Liver (tissue), 3 donors: ENCODE data around the gene STXBP4.

ENCODE experiments used
- NR2F2 ChIP-seq: IDR thresholded peaks from 2 replicates; pipeline ENCODE4 v1.6.1; 2016; ENCODE audit warnings: antibody characterized with exemption
- TF ChIP-seq, protein P1 (sequence below): fragments of 150-350 bp; IDR thresholded peaks from 2 replicates; pipeline ENCODE4 v1.5.1; 2017; ENCODE audit warnings: improper control_type of control experiment, low read depth, low read length; ENCODE audit not compliant: missing input control
- TF ChIP-seq, protein P2 (sequence below): IDR thresholded peaks from 2 replicates; pipeline ENCODE4 v1.6.1; 2016; ENCODE audit warnings: antibody characterized with exemption
- donor health status: healthy.
- donor health status: healthy.

DNA sequence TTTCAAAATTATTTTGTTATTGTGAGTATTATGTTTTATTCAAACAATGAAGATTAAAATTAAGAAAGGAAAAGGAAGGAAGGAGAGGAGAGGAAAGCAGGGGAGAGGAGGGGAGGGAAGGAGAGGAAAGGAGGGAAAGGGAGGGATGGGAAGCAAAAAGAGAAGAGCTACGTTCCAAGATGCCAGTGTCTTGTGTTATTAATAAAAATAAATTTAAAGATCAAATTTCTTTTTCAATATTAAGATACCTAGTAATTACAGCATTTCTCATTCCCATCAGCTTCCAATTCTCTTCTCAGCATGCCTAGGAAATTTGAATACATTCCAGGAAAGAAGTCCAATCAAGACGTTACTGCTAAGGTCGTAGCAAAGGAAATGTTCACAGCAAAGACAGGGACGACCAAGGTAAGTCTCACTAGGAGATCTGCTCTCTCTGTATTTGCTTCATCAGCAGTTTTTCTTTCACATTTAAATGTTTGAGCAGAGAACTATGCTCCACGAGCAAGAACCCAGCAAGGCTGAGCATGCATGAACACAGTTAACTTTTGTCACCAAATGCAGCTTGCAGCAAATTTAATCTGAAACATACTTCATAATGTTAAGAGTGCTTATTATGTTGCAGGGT is 232.9 kb downstream of the STXBP4 start:
- TF ChIP-seq NR2F2, result no peak
- TF ChIP-seq, protein P1, sequence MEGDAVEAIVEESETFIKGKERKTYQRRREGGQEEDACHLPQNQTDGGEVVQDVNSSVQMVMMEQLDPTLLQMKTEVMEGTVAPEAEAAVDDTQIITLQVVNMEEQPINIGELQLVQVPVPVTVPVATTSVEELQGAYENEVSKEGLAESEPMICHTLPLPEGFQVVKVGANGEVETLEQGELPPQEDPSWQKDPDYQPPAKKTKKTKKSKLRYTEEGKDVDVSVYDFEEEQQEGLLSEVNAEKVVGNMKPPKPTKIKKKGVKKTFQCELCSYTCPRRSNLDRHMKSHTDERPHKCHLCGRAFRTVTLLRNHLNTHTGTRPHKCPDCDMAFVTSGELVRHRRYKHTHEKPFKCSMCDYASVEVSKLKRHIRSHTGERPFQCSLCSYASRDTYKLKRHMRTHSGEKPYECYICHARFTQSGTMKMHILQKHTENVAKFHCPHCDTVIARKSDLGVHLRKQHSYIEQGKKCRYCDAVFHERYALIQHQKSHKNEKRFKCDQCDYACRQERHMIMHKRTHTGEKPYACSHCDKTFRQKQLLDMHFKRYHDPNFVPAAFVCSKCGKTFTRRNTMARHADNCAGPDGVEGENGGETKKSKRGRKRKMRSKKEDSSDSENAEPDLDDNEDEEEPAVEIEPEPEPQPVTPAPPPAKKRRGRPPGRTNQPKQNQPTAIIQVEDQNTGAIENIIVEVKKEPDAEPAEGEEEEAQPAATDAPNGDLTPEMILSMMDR, result no peak
- TF ChIP-seq, protein P2, sequence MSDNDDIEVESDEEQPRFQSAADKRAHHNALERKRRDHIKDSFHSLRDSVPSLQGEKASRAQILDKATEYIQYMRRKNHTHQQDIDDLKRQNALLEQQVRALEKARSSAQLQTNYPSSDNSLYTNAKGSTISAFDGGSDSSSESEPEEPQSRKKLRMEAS, result no peak
